Stomach (tissue), 9 donors: ENCODE results near the gene RIN1. TPM values are rescaled to one million over a fixed set of nuclear protein-coding genes. Genes with fewer than 3 reads are reported as not detected.
"Not testable (repeated sequence)": the region's sequence is repeated elsewhere in the genome, so short reads cannot be mapped to it uniquely, and the experiment has no call there.

Experiments used
- DNase-seq, 2 donors: peaks; one replicate each; pipeline versions ENCODE4 v3.0.0 to v3.0.0-alpha.2; 2013 to 2019
- H3K27ac ChIP-seq, 5 donors: fragments of 200-600 bp in 4 of 5; sonication (generic) in 4 of 5; one replicate each; pipeline ENCODE4 v1.5.1; 2013 to 2019; ENCODE audit warnings: mild to moderate bottlenecking in 1 of 5, moderate library complexity in 1 of 5
- H3K27me3 ChIP-seq, 3 donors: fragments of 200-600 bp; sonication (generic); one replicate each; pipeline ENCODE4 v1.5.1; 2017 to 2019; ENCODE audit warnings: mixed run types in 1 of 3
- H3K36me3 ChIP-seq, 4 donors: fragments of 200-600 bp; sonication (generic); 1 replicate in 3 of 4; 2 replicates in 1 of 4; pipeline ENCODE4 v1.5.1; 2016 to 2019
- H3K4me1 ChIP-seq, 4 donors: fragments of 200-600 bp; sonication (generic); one replicate each; pipeline ENCODE4 v1.5.1; 2016 to 2019
- H3K4me3 ChIP-seq, 4 donors: fragments of 200-600 bp; sonication (generic) in 3 of 4; one replicate each; pipeline ENCODE4 v1.5.1; 2016 to 2019; ENCODE audit warnings: mild to moderate bottlenecking in 1 of 4
- H3K9me3 ChIP-seq, 4 donors: fragments of 200-600 bp; sonication (generic); one replicate each; pipeline ENCODE4 v1.5.1; 2016 to 2019
- EP300 ChIP-seq: sonication (generic); formaldehyde crosslinking; IDR thresholded peaks from one replicate; pipeline ENCODE4 v1.6.1; 2017; ENCODE audit warnings: antibody characterized with exemption
- POLR2A ChIP-seq, 4 donors: fragments of 450-650 bp; IDR thresholded peaks; one replicate each; pipeline ENCODE4 v1.6.1; 2016; ENCODE audit warnings: antibody characterized with exemption in 4 of 4, control low read depth in 2 of 4, mild to moderate bottlenecking in 1 of 4, moderate library complexity in 1 of 4
- POLR2AphosphoS5 ChIP-seq, 3 donors: sonication (generic); formaldehyde crosslinking; IDR thresholded peaks; one replicate each; pipeline ENCODE4 v1.6.1; 2016; ENCODE audit warnings: antibody characterized with exemption in 3 of 3
- WGBS, 5 donors: extraction: QIAGEN DNeasy Blood & Tissue Kit in 3 of 5; methylation state at CpG; one replicate each; pipeline versions ENCODE4 v1.1.5 to v1.1.7; 2013 to 2018; 5-methylcytosine and 5-hydroxymethylcytosine counted together
- intact Hi-C: fragments of 100-400 bp; cut with DNase I; formaldehyde crosslinking; loops from one replicate; pipeline ENCODE4 v1.15.1; 2023; ENCODE audit warnings: low total_unique reads
- polyA plus RNA-seq, 3 donors: library from polyadenylated mRNA; stranded (reverse); fragments of 200-250 nt; gene quantifications; one replicate each; pipeline ENCODE4 v1.2.3, GENCODE V29; 2013
- total RNA-seq, 5 donors: library from RNA; depleted of rRNA; stranded (reverse); fragments of >200 nt; gene quantifications; one replicate each; pipeline versions ENCODE4 v1.1.0 to v1.2.3, GENCODE V29; 2014 to 2016
- TF ChIP-seq, protein P1 (sequence below), 7 experiments: fragments of 450-650 bp in 4 of 7; fragments of 200-600 bp in 3 of 7; sonication (generic) in 3 of 7; IDR thresholded peaks; one replicate each; pipeline ENCODE4 v1.5.1; 2016 to 2019; ENCODE audit warnings: antibody characterized with exemption in 7 of 7, control low read depth in 2 of 7, mild to moderate bottlenecking in 1 of 7
- donor health status: healthy with polysubstance abuse.
- donor health status: Bipolar disorder and iron deficiency.
- donor health status: healthy.

Gene RIN1
- total and polyA plus RNA-seq, 8 donors = 0.58 to 26.4 (median 9.2) TPM

DNA sequence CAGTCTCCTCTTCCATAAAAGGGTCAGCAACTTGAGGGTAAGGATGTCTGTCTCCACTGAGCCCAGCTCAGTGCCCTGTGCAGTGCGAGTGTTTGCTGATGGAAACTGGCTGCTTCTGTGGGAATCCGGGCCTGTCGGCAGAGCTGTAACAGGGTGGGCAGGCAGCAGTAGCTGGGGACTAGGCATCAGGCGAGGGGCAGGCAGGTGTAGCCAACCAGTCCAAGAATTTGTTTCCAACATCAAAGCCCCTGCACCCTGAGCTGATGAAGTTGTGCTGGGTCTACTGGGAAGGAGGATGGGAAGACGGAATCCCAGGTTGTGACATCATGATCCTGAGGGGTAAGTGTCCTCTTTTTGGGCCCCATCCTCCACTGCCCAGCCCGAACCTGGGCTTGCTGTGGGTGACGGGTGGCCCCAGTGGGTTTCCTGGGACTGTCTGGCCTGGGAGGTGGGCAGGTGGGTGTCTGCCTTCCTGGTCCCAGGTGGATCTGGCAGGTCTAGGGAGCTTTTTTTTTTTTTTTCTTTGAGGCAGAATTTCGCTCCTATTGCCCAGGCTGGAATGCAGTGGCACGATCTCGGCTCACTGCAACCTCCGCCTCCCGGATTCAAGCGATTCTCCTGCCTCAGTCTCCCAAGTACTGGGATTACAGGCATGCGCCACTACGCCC is 24.3 kb upstream of the RIN1 start:
- no peaks in the 10 kb centered on the region for H3K9me3 ChIP-seq
- H3K4me1 ChIP-seq = peaks cover 0 to 14% (median 9%) of the 10 kb centered on the region in 4 donors
- H3K27me3 ChIP-seq = no peaks in the 10 kb centered on the region
- peaks cover 0 to 22% (median 17%) of the 10 kb centered on the region in 4 donors for H3K36me3 ChIP-seq
- TF ChIP-seq POLR2A (IDR thresholded peaks at IDR 0.05) = no peak
- no peak for TF ChIP-seq POLR2AphosphoS5 (IDR thresholded peaks at IDR 0.05)
- TF ChIP-seq, protein P1, sequence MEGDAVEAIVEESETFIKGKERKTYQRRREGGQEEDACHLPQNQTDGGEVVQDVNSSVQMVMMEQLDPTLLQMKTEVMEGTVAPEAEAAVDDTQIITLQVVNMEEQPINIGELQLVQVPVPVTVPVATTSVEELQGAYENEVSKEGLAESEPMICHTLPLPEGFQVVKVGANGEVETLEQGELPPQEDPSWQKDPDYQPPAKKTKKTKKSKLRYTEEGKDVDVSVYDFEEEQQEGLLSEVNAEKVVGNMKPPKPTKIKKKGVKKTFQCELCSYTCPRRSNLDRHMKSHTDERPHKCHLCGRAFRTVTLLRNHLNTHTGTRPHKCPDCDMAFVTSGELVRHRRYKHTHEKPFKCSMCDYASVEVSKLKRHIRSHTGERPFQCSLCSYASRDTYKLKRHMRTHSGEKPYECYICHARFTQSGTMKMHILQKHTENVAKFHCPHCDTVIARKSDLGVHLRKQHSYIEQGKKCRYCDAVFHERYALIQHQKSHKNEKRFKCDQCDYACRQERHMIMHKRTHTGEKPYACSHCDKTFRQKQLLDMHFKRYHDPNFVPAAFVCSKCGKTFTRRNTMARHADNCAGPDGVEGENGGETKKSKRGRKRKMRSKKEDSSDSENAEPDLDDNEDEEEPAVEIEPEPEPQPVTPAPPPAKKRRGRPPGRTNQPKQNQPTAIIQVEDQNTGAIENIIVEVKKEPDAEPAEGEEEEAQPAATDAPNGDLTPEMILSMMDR (IDR thresholded peaks at IDR 0.05) = no peak
- TF ChIP-seq EP300 = no peak
- no peak overlapping the region for H3K27ac ChIP-seq
- WGBS, 5 donors = 89 to 93% (median 92%) methylated on average over 15 of the region's 15 CpGs
- intact Hi-C loops = no loop called here
- H3K4me3 ChIP-seq = no peak overlapping the region
- no peak for DNase-seq

DNA sequence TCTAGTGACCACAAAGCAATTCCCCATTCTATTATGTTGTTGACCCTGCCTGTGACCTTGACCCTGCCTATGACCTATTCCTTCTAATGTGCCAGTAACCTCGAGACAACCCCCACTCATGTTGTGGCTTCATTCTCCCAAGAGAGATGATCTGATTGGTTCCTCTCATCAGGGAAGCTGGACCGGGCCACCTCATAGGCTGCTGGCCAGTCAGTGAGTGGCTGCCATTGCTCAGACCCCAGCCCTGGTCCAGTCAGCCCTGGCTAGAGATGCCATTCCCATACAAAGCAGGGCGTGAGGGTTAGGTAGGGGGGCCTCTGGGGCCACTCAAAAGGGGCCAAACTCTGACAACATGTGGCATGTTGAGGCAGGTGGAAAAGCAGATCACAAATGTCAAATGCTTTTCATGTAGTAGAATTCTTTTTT is 23.4 kb upstream of the RIN1 start:
- DNase-seq = no peak
- 53 to 73% (median 67%) methylated on average over 3 of the region's 3 CpGs for WGBS, 5 donors

DNA sequence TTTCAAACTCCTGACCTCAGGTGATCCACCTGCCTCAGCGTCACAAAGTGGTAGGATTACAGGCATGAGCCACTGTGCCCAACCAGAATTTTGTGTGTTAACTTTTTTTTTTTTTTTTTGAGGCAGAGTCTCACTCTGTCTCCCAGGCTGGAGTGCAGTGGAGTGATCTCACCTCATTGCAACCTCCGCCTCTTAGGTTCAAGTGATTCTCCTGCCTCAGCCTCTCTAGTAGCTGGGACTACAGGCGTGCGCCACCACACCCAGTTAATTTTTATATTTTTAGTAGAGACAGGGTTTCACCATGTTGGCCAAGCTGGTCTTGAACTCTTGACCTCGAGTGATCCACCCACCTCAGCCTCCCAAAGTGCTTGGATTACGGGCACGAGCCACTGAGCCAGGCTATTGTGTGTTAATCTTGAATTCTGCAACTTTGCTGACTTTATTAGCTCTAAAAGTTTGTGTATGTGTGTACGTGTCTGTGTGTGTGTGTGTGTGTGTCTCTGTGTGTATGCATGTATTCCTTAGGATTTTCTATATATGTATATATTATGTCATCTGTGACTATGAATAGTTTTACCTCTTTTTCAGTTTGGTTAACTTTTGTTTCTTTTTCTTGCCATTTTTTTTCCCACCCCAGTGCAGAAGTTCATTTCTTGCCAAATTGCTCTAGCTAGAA is 14.5 kb upstream of the RIN1 start:
- Histone ChIP-seq H3K27ac (peak overlapping the region; percentile 75 to 94 (median 91)), H3K4me1 (peaks cover 15 to 52% (median 38%) of the 10 kb centered on the region in 4 donors)
- H3K9me3 ChIP-seq, H3K4me3 ChIP-seq, H3K36me3 ChIP-seq, H3K27me3 ChIP-seq, intact Hi-C loops: not testable (repeated sequence)
- peak in 1 of 2 donors; percentile 55 for DNase-seq
- WGBS, 5 donors = 37 to 63% (median 48%) methylated on average over 8 of the region's 8 CpGs

More for the DNA sequence above, 23.4 kb upstream of the RIN1 start:
- Histone ChIP-seq H3K27me3 (no peaks in the 10 kb centered on the region), H3K4me1 (peaks cover 0 to 19% (median 11%) of the 10 kb centered on the region in 4 donors), H3K9me3 (no peaks in the 10 kb centered on the region), H3K27ac (no peak overlapping the region), H3K36me3 (peaks cover 0 to 22% (median 17%) of the 10 kb centered on the region in 4 donors), H3K4me3 (no peak overlapping the region)
- no peak for TF ChIP-seq POLR2A (IDR thresholded peaks at IDR 0.05)
- TF ChIP-seq, protein P1 (IDR thresholded peaks at IDR 0.05) = no peak
- no peak for TF ChIP-seq POLR2AphosphoS5 (IDR thresholded peaks at IDR 0.05)
- TF ChIP-seq EP300 = no peak
- intact Hi-C loops = no loop called here

DNA sequence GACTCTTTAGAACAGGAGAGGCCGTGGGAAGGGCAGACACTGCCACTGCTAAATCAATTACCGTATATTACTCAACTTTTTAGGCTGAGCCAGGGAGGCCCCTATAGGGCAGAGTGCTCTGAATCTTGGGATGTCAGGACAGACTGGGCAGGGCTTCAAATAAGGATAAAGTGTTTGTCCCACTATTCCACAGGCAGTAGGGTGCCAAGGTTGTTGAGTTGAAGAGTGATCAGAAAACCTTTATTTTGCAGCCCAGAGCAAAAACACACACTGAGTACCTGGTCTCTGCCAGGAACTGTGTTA is 12.8 kb upstream of the RIN1 start:
- Histone ChIP-seq H3K9me3 (no peaks in the 10 kb centered on the region), H3K27ac (peak overlapping the region; percentile 88 to 96 (median 94)), H3K27me3 (no peaks in the 10 kb centered on the region), H3K36me3 (peaks cover 0 to 3% (median 0%) of the 10 kb centered on the region in 4 donors), H3K4me1 (peaks cover 25 to 56% (median 47%) of the 10 kb centered on the region in 4 donors), H3K4me3 (peak overlapping the region in 3 of 4 donors; percentile 55 to 87 (median 79))
- 24 to 57% (median 47%) methylated on average over 2 of the region's 2 CpGs for WGBS, 5 donors
- TF ChIP-seq EP300 (no peak), POLR2A (IDR thresholded peaks at IDR 0.05) (no peak), POLR2AphosphoS5 (IDR thresholded peaks at IDR 0.05) (no peak)
- TF ChIP-seq, protein P1 (IDR thresholded peaks at IDR 0.05) = no peak
- DNase-seq = no peak
- intact Hi-C loops = no loop called here
